Mesothelial cell of epicardium (in vitro differentiated cells): ENCODE results near the gene ATPAF2. TPM values are rescaled to one million over a fixed set of nuclear protein-coding genes. Genes with fewer than 3 reads are reported as not detected.
A peak's percentile ranks its signal among the peaks of the same experiment; 100 is the strongest.

ENCODE experiments used
- DNase-seq, 2 experiments: peaks; one replicate each; pipeline ENCODE4 v3.0.0; 2021; ENCODE audit warnings: low spot score in 2 of 2; ENCODE audit not compliant: unreplicated experiment in 2 of 2
- H3K27ac Mint-ChIP-seq: 2 replicates; pipeline ENCODE4 v1.8.0; 2021; ENCODE audit warnings: mixed read lengths
- H3K27me3 Mint-ChIP-seq: 2 replicates; pipeline ENCODE4 v1.8.0; 2021; ENCODE audit warnings: low read depth, mixed read lengths
- H3K36me3 Mint-ChIP-seq: 2 replicates; pipeline ENCODE4 v1.8.0; 2021; ENCODE audit warnings: mixed read lengths
- H3K4me1 Mint-ChIP-seq: 2 replicates; pipeline ENCODE4 v1.8.0; 2021; ENCODE audit warnings: mixed read lengths
- H3K4me3 Mint-ChIP-seq: 2 replicates; pipeline ENCODE4 v1.8.0; 2021; ENCODE audit warnings: mild to moderate bottlenecking, moderate library complexity, mixed read lengths
- H3K9me3 Mint-ChIP-seq: 2 replicates; pipeline ENCODE4 v1.8.0; 2021; ENCODE audit warnings: mixed read lengths
- total RNA-seq: library from RNA; stranded (reverse); gene quantifications from 3 replicates; pipeline ENCODE4 v1.2.1, GENCODE V29; 2021
- TF ChIP-seq, protein P1 (sequence below): fragments of 200-600 bp; sonication (generic); IDR thresholded peaks from one replicate; pipeline ENCODE4 v1.5.0; 2021; ENCODE audit warnings: antibody characterized with exemption; ENCODE audit not compliant: unreplicated experiment

Gene ATPAF2
- total RNA-seq, 1 donor from 2014 or later: 29.9 TPM

DNA sequence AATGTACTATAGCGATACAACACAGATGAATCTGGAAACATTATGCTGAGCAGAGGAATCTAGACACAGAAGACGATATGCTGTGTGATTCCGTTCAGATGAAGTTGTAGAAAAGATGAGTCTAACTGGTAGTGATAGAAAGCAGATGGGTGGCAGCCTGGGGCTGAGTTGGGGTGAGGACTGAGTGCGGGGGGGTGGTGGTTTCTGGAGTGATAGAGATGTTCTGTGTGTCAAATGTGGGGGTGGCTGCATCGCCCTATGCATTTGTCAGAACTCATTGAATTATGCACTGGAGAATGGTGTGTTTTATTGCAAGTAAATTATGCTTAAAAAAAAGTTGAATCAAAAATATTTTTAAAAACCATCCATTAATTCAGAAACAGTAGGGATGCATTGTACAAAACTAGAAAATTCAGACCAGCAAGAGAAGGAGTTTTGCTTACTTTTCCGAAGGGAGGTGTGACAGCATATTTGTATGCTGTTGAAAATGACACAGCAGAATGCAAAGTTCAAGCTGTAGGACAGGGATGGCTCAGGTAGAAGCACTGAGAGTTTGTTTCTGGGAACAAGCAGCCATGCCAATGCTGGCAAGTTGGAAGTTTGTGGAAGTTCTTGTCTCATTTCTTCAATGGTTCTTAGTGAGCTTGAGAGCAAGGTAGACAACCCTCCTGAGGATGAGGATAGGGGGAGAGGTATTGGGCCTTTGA lies 35.8 kb upstream of the ATPAF2 start:
- no peak for DNase-seq
- TF ChIP-seq, protein P1, sequence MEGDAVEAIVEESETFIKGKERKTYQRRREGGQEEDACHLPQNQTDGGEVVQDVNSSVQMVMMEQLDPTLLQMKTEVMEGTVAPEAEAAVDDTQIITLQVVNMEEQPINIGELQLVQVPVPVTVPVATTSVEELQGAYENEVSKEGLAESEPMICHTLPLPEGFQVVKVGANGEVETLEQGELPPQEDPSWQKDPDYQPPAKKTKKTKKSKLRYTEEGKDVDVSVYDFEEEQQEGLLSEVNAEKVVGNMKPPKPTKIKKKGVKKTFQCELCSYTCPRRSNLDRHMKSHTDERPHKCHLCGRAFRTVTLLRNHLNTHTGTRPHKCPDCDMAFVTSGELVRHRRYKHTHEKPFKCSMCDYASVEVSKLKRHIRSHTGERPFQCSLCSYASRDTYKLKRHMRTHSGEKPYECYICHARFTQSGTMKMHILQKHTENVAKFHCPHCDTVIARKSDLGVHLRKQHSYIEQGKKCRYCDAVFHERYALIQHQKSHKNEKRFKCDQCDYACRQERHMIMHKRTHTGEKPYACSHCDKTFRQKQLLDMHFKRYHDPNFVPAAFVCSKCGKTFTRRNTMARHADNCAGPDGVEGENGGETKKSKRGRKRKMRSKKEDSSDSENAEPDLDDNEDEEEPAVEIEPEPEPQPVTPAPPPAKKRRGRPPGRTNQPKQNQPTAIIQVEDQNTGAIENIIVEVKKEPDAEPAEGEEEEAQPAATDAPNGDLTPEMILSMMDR: no peak
- Mint-ChIP-seq H3K4me3 (no peak overlapping the region), H3K9me3 (no peaks in the 10 kb centered on the region), H3K27me3 (peaks cover 3% of the 10 kb centered on the region), H3K27ac (no peak overlapping the region), H3K36me3 (no peaks in the 10 kb centered on the region), H3K4me1 (peaks cover 35% of the 10 kb centered on the region)

DNA sequence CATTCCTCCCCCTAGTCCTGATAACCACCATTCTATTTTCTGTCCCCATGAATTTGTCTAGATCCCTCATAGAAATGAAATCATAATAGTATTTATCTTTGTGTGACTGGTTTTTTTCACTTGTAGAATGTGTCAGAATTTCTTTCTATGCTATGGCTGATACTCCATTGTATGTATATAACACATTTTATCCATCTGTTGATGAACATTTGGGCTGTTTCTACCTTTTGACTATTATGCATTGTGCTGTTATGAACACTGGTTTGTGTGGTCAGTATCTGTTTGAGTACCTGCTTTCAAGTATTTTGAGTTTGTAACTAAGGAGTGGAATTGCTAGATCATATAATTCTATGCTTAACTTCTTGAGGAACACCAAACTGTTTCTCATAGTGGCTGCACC lies 32.8 kb upstream of the ATPAF2 start:
- H3K9me3 Mint-ChIP-seq: no peaks in the 10 kb centered on the region
- TF ChIP-seq, protein P1: no peak

DNA sequence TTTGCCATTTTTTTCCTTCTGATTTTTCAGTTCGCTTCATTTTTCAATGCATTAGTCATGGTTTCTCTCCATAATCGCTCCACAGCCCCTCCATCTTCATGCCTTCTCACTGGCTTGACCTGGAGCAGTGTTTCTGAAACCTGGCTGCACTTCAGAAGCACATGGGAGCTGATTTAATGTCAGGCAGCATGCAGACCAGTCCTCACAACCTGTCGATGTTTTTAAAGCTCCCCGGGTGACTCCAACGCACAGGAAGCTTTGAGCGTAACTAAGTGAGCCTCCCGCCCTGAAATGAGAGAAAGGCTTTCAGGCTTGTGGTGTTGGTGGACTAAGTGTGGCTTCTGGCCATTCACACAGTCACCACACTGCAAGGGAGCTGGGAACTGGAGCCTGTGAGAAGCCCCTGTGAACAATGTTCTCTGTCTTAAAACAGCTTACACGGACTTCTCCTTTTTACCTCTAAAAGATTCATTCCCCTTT lies 31.9 kb upstream of the ATPAF2 start:
- peaks cover 23% of the 10 kb centered on the region for H3K4me1 Mint-ChIP-seq
- TF ChIP-seq, protein P1: no peak
- H3K36me3 Mint-ChIP-seq: peaks cover 2% of the 10 kb centered on the region
- H3K27me3 Mint-ChIP-seq: no peaks in the 10 kb centered on the region
- no peak for DNase-seq
- H3K27ac Mint-ChIP-seq: peak overlapping the region; percentile 74
- H3K4me3 Mint-ChIP-seq: no peak overlapping the region
- no peaks in the 10 kb centered on the region for H3K9me3 Mint-ChIP-seq

More for the DNA sequence above, 32.8 kb upstream of the ATPAF2 start:
- Mint-ChIP-seq H3K27ac (peak overlapping the region; percentile 4), H3K4me1 (peaks cover 30% of the 10 kb centered on the region), H3K27me3 (no peaks in the 10 kb centered on the region), H3K36me3 (no peaks in the 10 kb centered on the region), H3K4me3 (no peak overlapping the region)
- DNase-seq: no peak

DNA sequence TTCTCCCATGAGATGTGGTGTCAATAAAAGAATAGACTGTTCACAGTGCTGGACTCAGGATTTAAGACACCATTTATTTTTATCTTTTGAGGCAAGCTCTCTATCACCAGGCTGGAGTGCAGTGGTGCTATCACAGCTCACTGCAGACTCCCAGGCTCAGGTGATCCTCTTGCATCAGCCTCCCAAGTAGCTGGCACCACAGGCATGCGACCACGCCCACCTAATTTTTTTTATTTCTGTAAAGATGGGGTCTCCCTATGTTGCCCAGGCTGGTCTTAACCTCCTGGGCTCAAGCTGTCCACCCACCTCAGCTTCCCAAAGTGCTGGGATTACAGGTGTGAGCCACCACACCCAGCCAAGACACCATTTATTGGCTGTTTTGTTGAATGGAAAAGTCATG lies 30.1 kb upstream of the ATPAF2 start:
- H3K36me3 Mint-ChIP-seq: peaks cover 13% of the 10 kb centered on the region
- no peak overlapping the region for H3K4me3 Mint-ChIP-seq
- TF ChIP-seq, protein P1: no peak
- H3K27me3 Mint-ChIP-seq: no peaks in the 10 kb centered on the region
- H3K9me3 Mint-ChIP-seq: no peaks in the 10 kb centered on the region
- peaks cover 18% of the 10 kb centered on the region for H3K4me1 Mint-ChIP-seq
- no peak for DNase-seq
- H3K27ac Mint-ChIP-seq: no peak overlapping the region

DNA sequence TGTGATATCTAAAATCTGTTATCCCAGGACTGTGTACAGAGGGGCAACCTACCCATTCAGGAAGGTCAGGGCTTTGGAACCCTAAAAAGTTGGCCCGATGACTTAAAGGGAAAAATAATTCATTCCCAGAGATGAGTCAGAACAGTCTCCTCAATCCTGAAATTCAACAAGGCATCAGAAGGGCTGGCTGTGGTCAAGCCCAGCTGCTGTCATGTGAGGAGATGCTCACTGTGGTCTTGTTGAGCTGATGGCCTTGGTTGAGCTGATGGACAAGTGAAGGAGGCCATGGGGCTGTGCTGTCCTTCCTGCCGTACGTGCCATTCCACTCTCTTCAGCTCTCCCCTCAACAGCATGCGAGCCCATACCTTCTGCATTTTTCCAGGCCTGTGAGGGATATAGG lies 27.9 kb upstream of the ATPAF2 start:
- H3K4me1 Mint-ChIP-seq: peaks cover 18% of the 10 kb centered on the region
- no peaks in the 10 kb centered on the region for H3K27me3 Mint-ChIP-seq
- no peak overlapping the region for H3K4me3 Mint-ChIP-seq
- TF ChIP-seq, protein P1: no peak
- H3K36me3 Mint-ChIP-seq: peaks cover 20% of the 10 kb centered on the region
- no peak for DNase-seq
- no peak overlapping the region for H3K27ac Mint-ChIP-seq
- no peaks in the 10 kb centered on the region for H3K9me3 Mint-ChIP-seq
